Nephron progenitor cell (in vitro differentiated cells): ENCODE results near the gene ZNF787.

Source experiments
- DNase-seq: peaks from one replicate; pipeline ENCODE4 v3.0.0; 2021
- H3K27ac Mint-ChIP-seq: 2 replicates; pipeline ENCODE4 v1.8.0; 2021; ENCODE audit warnings: mild to moderate bottlenecking, moderate library complexity, mixed read lengths
- H3K27me3 Mint-ChIP-seq: 2 replicates; pipeline ENCODE4 v1.8.0; 2021; ENCODE audit warnings: mild to moderate bottlenecking, low read depth, mixed read lengths; ENCODE audit not compliant: poor library complexity
- H3K36me3 Mint-ChIP-seq: 2 replicates; pipeline ENCODE4 v1.8.0; 2021; ENCODE audit warnings: low read depth, mixed read lengths
- H3K4me1 Mint-ChIP-seq: 2 replicates; pipeline ENCODE4 v1.8.0; 2021; ENCODE audit warnings: mixed read lengths
- H3K4me3 Mint-ChIP-seq: 2 replicates; pipeline ENCODE4 v1.8.0; 2021; ENCODE audit warnings: mild to moderate bottlenecking, moderate library complexity, mixed read lengths
- H3K9me3 Mint-ChIP-seq: 2 replicates; pipeline ENCODE4 v1.8.0; 2021; ENCODE audit warnings: mild to moderate bottlenecking, moderate library complexity, mixed read lengths
- CTCF ChIP-seq: fragments of 200-600 bp; sonication (generic); IDR thresholded peaks from 2 replicates; pipeline ENCODE4 v1.5.0; 2021; ENCODE audit warnings: antibody characterized with exemption

Gene ZNF787

GRCh38 chr19:56104423-56104822 is 16.7 kb downstream of the ZNF787 start:
- no peaks in the 10 kb centered on the region for H3K9me3 Mint-ChIP-seq
- peaks cover 39% of the 10 kb centered on the region for H3K4me1 Mint-ChIP-seq
- no peaks in the 10 kb centered on the region for H3K27me3 Mint-ChIP-seq
- peak overlapping the region; percentile 94 for H3K27ac Mint-ChIP-seq
- TF ChIP-seq CTCF, result no peak
- H3K36me3 Mint-ChIP-seq, result peaks cover 42% of the 10 kb centered on the region
- H3K4me3 Mint-ChIP-seq, result no peak overlapping the region
- no peak for DNase-seq

GRCh38 chr19:56103027-56103614 is 18.0 kb downstream of the ZNF787 start:
- no peaks in the 10 kb centered on the region for H3K9me3 Mint-ChIP-seq
- no peak for DNase-seq
- no peak overlapping the region for H3K4me3 Mint-ChIP-seq
- H3K27me3 Mint-ChIP-seq, result no peaks in the 10 kb centered on the region
- H3K27ac Mint-ChIP-seq, result peak overlapping the region; percentile 93
- TF ChIP-seq CTCF, result no peak
- H3K36me3 Mint-ChIP-seq, result peaks cover 47% of the 10 kb centered on the region
- peaks cover 27% of the 10 kb centered on the region for H3K4me1 Mint-ChIP-seq

DNA sequence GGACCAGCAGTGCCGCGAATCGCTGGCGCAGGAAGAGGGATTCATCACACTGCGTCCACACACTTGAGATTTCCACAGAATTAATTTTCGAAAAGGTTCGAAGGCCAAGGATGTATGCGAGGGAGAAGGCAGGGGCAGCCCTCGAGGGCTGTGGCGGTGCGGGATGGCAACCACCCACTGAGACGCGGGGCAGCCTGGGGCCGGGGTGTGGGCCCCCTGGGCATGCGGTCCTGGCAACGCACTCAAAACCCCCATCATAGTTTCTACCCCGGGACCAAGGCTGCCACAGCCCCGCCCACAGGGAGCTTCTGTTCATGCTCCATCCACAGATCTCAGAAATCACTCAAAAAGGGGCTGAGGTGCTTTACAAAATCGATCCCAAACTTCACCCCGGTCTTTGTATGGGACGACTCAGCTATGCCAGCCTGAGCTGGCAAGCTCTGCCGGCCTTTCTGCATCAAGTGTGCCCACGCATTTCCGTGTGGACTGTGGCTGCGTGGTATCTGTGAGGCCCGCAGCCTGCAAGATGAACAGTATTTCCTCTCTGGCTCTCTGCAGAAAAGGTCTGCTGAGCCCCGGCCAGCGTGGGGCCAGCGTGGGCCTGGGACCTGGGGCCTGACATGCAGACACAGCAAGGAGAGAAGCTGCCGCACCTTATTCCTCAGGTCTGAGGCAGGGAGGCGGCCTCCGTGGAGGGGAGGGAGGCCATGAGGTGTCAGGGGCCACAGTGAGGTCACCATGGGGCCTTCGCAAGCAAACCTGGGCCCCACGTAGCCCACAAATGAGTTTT is 19.2 kb downstream of the ZNF787 start:
- TF ChIP-seq CTCF, result no peak
- Mint-ChIP-seq H3K9me3 (no peaks in the 10 kb centered on the region), H3K27me3 (no peaks in the 10 kb centered on the region), H3K4me1 (peaks cover 22% of the 10 kb centered on the region), H3K36me3 (peaks cover 53% of the 10 kb centered on the region), H3K27ac (peak overlapping the region; percentile 90), H3K4me3 (no peak overlapping the region)
- DNase-seq, result no peak

GRCh38 chr19:56101095-56101494 is 20.0 kb downstream of the ZNF787 start:
- no peak overlapping the region for H3K4me3 Mint-ChIP-seq
- peaks cover 14% of the 10 kb centered on the region for H3K4me1 Mint-ChIP-seq
- H3K27ac Mint-ChIP-seq, result peak overlapping the region; percentile 90
- H3K36me3 Mint-ChIP-seq, result peaks cover 48% of the 10 kb centered on the region
- no peak for TF ChIP-seq CTCF
- no peaks in the 10 kb centered on the region for H3K9me3 Mint-ChIP-seq
- H3K27me3 Mint-ChIP-seq, result no peaks in the 10 kb centered on the region
- no peak for DNase-seq

- peaks cover 11% of the 10 kb centered on the region for H3K9me3 Mint-ChIP-seq
- H3K4me1 Mint-ChIP-seq, result peaks cover 4% of the 10 kb centered on the region
- H3K27ac Mint-ChIP-seq, result peak overlapping the region; percentile 78
- H3K4me3 Mint-ChIP-seq, result no peak overlapping the region
- no peaks in the 10 kb centered on the region for H3K27me3 Mint-ChIP-seq
- peaks cover 58% of the 10 kb centered on the region for H3K36me3 Mint-ChIP-seq
- TF ChIP-seq CTCF, result no peak
- no peak for DNase-seq
These were observed 21.2 kb downstream of the ZNF787 start for GRCh38 chr19:56099638-56100539.
